ENCODE results near the gene GLS. TPM values are rescaled to one million over a fixed set of nuclear protein-coding genes. Genes with fewer than 3 reads are reported as not detected.

The GLS gene
- total RNA-seq, 1 experiment from 2014 or later = 94.0 TPM

DNA sequence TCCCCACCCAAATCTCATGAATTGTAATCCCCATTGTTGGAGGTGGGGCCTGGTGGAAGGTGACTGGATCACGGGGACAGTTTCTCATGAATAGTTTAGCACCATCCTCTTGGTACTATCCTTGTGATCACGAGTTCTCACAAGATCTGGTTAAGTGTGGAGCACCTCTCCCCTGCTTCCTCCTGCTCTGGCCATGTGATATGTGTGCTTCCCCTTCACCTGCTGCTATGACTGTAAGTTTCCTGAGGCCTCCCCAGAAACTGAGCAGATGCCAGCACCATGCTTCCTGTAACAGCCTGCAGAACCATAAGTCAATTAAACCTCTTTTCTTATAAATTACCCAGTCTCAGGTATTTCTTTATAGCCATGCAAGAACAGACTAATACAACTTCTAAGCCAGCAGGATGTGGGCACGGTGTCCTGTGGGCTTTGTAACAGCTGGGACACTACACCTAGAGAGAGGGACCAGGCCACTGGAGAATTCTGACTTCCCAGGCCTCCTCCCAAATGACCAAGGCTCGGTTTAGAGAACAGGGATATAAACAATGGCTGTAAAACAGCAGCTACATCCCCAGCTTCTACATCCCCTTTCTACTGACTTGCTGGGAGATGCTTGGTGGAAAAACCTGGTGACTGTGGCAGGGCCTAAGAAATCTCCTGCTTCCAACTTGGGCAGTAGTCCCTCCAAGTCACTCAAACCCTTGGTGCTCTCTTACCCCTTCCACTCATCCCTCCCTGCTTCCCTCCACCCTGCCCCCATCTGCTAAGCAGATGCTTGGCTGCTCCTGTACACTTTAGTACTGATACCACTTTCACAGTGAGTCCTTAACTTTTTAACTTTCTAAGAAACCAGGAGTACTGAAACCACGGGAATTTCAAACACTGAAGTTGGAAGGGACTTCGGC is 123.0 kb downstream of the GLS start:
- Histone ChIP-seq H3K36me3 (replicated peaks; ENCODE audit: control insufficient read depth, insufficient read depth, low read length) (peaks cover 20% of the 10 kb centered on the region), H3K27me3 (ENCODE audit: control insufficient read depth, insufficient read depth, low read length) (no peaks in the 10 kb centered on the region), H3K4me3 (ENCODE audit: insufficient read depth, low read depth, low read length) (no peak overlapping the region)
- no peak for DNase-seq

DNA sequence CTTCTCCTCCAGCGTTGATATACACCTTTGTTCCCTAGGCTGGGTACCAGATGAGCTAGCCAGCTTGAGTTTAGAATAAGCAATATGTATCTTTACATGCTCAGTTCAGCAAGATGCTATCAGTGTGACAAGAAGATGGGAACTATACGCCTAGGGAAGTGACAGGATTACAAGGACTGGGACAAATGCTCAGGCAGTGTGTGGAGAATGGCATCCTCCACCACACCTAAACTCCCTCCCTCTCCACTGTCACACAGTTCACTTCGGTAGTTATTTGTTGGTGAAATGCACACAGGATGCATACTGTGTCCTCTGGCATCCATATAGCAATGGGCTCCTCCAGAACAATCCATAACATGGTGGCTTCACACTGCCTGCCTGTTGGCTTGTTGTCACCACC is 125.7 kb downstream of the GLS start:
- Histone ChIP-seq H3K36me3 (replicated peaks; ENCODE audit: control insufficient read depth, insufficient read depth, low read length) (peaks cover 20% of the 10 kb centered on the region), H3K27me3 (ENCODE audit: control insufficient read depth, insufficient read depth, low read length) (no peaks in the 10 kb centered on the region), H3K4me3 (ENCODE audit: insufficient read depth, low read depth, low read length) (no peak overlapping the region)
- DNase-seq = no peak

GRCh38 chr2:191006997-191007783 is 126.6 kb downstream of the GLS start:
- no peak for DNase-seq
- Histone ChIP-seq H3K4me3 (ENCODE audit: insufficient read depth, low read depth, low read length) (no peak overlapping the region), H3K36me3 (replicated peaks; ENCODE audit: control insufficient read depth, insufficient read depth, low read length) (peaks cover 20% of the 10 kb centered on the region), H3K27me3 (ENCODE audit: control insufficient read depth, insufficient read depth, low read length) (no peaks in the 10 kb centered on the region)

DNA sequence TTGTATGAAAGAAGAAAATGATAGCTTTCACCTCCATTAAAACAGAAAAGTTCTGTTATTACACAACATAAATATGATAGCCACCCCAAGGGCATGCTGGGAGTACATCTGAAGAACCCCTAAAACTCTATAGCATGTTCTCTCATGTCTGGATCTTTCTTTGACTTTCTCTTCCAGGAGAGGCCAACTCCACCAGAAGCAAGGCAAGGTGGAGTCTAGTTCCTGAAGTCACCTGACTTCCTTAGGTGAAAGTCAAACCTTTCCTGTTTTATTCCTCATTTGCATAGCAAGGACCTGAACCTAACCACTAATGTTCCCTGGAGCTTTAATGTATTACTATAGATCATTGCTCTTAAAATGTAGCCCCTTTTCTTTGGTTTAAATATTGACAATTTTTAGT is 127.7 kb downstream of the GLS start:
- peaks cover 18% of the 10 kb centered on the region for H3K36me3 ChIP-seq (replicated peaks; ENCODE audit: control insufficient read depth, insufficient read depth, low read length)
- no peaks in the 10 kb centered on the region for H3K27me3 ChIP-seq (ENCODE audit: control insufficient read depth, insufficient read depth, low read length)
- H3K4me3 ChIP-seq (ENCODE audit: insufficient read depth, low read depth, low read length) = no peak overlapping the region
- DNase-seq = no peak

GRCh38 chr2:191009541-191010374 is 129.1 kb downstream of the GLS start:
- H3K36me3 ChIP-seq (replicated peaks; ENCODE audit: control insufficient read depth, insufficient read depth, low read length) = peaks cover 15% of the 10 kb centered on the region

GRCh38 chr2:191010887-191011885 is 130.6 kb downstream of the GLS start:
- Histone ChIP-seq H3K4me3 (ENCODE audit: insufficient read depth, low read depth, low read length) (no peak overlapping the region), H3K27me3 (ENCODE audit: control insufficient read depth, insufficient read depth, low read length) (peaks cover 12% of the 10 kb centered on the region), H3K36me3 (replicated peaks; ENCODE audit: control insufficient read depth, insufficient read depth, low read length) (peaks cover 9% of the 10 kb centered on the region)
- no peak for DNase-seq

More at GRCh38 chr2:191009541-191010374, 129.1 kb downstream of the GLS start:
- Histone ChIP-seq H3K27me3 (ENCODE audit: control insufficient read depth, insufficient read depth, low read length) (peaks cover 3% of the 10 kb centered on the region), H3K4me3 (ENCODE audit: insufficient read depth, low read depth, low read length) (no peak overlapping the region)
- DNase-seq = no peak

DNA sequence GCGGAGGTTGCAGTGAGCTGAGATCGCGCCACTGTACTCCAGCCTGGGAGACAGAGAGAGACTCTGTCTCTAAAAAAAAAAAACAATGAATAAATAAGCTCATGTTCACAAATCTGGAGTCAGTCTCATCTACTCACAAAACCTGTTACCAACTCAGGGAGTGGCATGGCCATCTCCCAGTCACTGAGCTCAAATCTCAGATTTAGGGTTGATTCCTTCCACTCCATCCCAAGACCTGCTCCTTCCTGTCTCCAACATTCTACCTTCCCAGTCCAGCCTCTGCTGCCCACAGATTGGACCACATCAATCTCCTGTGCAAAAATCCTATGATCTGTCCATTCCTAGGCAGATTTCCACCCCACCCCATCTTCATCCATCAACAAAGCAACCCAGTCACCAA is 131.7 kb downstream of the GLS start:
- H3K4me3 ChIP-seq (ENCODE audit: insufficient read depth, low read depth, low read length) = no peak overlapping the region
- H3K27me3 ChIP-seq (ENCODE audit: control insufficient read depth, insufficient read depth, low read length) = peaks cover 12% of the 10 kb centered on the region
- no peaks in the 10 kb centered on the region; the same call in 1 of the 2 replicates for H3K36me3 ChIP-seq (replicated peaks; ENCODE audit: control insufficient read depth, insufficient read depth, low read length)
- DNase-seq = no peak

GRCh38 chr2:191012845-191013681 is 132.4 kb downstream of the GLS start:
- DNase-seq = peak; percentile 21
- Histone ChIP-seq H3K4me3 (ENCODE audit: insufficient read depth, low read depth, low read length) (peak overlapping the region; percentile 87), H3K36me3 (replicated peaks; ENCODE audit: control insufficient read depth, insufficient read depth, low read length) (no peaks in the 10 kb centered on the region; the same call in 1 of the 2 replicates), H3K27me3 (ENCODE audit: control insufficient read depth, insufficient read depth, low read length) (peaks cover 12% of the 10 kb centered on the region)

DNA sequence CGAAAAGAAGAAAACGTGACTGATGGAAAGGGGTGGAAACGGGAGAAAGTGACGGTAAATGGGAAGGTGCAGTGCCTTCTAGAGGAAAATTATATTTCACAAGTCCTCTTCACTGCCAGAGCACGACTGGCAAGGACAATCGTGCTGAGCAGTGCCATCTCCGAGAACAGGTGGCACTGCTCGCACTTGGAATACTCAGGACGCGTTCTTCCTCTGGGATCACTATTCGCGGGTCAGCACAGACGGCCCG is 133.0 kb downstream of the GLS start:
- DNase-seq = no peak
- Histone ChIP-seq H3K27me3 (ENCODE audit: control insufficient read depth, insufficient read depth, low read length) (peaks cover 12% of the 10 kb centered on the region), H3K36me3 (replicated peaks; ENCODE audit: control insufficient read depth, insufficient read depth, low read length) (no peaks in the 10 kb centered on the region; the same call in 1 of the 2 replicates), H3K4me3 (ENCODE audit: insufficient read depth, low read depth, low read length) (peak overlapping the region; percentile 87)

DNA sequence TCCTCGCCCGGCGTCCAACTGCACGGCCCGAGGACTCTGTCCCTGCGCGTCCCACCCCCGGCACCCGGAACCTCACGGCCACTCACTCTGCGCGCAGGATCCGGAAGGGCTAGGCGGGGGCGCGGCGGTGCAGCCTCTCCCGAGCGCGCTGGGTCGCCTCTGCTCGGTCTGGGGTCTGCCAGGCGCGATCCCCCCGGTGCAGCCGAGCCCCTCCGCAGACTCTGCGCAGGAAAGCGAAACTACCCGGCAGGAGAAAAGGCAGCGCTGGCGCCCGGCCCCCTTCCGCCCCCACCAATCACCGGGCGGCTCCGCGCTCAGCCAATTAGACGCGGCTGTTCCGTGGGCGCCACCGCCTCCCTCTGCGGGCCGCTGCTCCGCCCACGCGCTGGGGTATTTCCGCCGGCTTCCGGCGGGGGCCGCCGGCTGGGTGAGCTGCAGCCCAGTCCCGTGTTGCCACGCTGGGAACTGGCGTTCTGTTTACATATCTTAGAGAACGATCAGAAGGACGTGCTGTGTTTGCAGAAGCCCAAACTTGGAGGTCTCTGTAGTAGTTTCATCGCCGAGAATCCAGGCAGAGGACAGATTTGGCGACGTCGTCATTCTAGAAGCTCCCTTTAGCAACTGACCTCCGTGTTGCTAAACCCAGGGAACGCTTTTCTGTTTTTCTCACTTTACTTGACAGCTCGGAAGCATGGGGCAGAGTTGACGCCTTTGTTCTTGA is 133.5 kb downstream of the GLS start, which contains the start of gene STAT1:
STAT1 (minus strand) TSS at position 240 of the 721 bp plus-strand sequence. CDS start 4,168 bp downstream, outside the sequence.
- Histone ChIP-seq H3K36me3 (replicated peaks; ENCODE audit: control insufficient read depth, insufficient read depth, low read length) (no peaks in the 10 kb centered on the region; the same call in 1 of the 2 replicates), H3K4me3 (ENCODE audit: insufficient read depth, low read depth, low read length) (peak within 1 kb of the TSS; percentile 87), H3K27me3 (ENCODE audit: control insufficient read depth, insufficient read depth, low read length) (peaks cover 12% of the 10 kb centered on the region)
- DNase-seq = peak; percentile 98

- DNase-seq = peak; percentile 8
- Histone ChIP-seq H3K36me3 (replicated peaks; ENCODE audit: control insufficient read depth, insufficient read depth, low read length) (no peaks in the 10 kb centered on the region; the same call in 1 of the 2 replicates), H3K4me3 (ENCODE audit: insufficient read depth, low read depth, low read length) (peak overlapping the region; percentile 61), H3K27me3 (ENCODE audit: control insufficient read depth, insufficient read depth, low read length) (peaks cover 12% of the 10 kb centered on the region)
Measured at GRCh38 chr2:191014653-191015020, 134.0 kb downstream of the GLS start.
